Stimulated activated CD4-positive, alpha-beta T cell treated with anti-CD3 and anti-CD28 coated beads, Interleukin-4, amount 100 ng/mL, for 48 hours (primary cell): ENCODE data around the gene UBE2V1.
"Not testable (repeated sequence)": the region's sequence is repeated elsewhere in the genome, so short reads cannot be mapped to it uniquely, and the experiment has no call there.

Experiments
- DNase-seq, 2 donors: peaks; one replicate each; pipeline ENCODE4 v3.0.0-alpha.2; 2020; ENCODE audit warnings: low read depth in 2 of 2

UBE2V1 gene

GRCh38 chr20:50112512-50113419 lies at the start of gene UBE2V1:
UBE2V1 (minus strand) TSS chr20:50113150; CDS start chr20:50113128, 22 bp downstream.
- peak; percentile 82 to 85 for DNase-seq

DNA sequence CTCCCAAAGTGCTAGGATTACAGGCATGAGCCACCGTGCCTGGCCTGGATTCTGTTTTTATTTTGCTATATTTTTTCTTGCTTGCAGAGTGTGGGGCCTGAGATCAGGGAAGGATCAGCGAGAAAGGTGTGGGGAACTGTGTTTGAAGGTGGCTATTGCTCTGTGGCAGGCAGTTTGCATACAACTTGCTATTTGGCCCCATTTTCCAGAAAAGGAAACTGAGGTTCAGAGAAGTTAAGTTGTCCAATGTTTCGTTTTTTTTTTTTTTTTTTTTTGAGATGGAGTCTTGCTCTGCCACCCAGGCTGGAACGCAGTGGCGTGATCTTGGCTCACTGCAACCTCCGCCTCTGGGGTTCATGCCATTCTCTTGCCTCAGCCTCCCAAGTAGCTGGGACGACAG lies 48.5 kb upstream of the UBE2V1 start:
- not testable (repeated sequence) for DNase-seq

- DNase-seq = peak; percentile 63 to 82
Observed at GRCh38 chr20:50153500-50154377, 40.8 kb upstream of the UBE2V1 start, which contains the start of gene PEDS1. PEDS1 (minus strand) TSS chr20:50153723; CDS start chr20:50153637, 86 bp downstream.

DNA sequence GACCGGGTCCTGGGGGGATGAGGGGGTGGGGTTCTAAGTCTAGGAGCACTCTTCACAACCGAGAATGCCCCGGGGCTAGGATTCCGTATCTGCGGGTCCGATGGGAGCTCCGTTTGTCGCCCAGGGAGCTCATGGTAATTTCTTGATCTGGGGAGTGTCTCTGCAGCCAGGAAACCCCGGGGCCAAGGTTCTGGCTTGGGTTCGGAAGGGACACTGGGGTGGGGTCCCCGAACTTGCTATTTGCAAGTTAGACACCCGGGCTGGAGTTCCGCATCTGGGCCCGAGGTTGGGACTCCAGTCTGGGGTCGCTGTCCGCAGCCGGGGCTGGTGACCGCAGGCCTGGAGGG lies 40.2 kb upstream of the UBE2V1 start:
- DNase-seq = no peak

DNA sequence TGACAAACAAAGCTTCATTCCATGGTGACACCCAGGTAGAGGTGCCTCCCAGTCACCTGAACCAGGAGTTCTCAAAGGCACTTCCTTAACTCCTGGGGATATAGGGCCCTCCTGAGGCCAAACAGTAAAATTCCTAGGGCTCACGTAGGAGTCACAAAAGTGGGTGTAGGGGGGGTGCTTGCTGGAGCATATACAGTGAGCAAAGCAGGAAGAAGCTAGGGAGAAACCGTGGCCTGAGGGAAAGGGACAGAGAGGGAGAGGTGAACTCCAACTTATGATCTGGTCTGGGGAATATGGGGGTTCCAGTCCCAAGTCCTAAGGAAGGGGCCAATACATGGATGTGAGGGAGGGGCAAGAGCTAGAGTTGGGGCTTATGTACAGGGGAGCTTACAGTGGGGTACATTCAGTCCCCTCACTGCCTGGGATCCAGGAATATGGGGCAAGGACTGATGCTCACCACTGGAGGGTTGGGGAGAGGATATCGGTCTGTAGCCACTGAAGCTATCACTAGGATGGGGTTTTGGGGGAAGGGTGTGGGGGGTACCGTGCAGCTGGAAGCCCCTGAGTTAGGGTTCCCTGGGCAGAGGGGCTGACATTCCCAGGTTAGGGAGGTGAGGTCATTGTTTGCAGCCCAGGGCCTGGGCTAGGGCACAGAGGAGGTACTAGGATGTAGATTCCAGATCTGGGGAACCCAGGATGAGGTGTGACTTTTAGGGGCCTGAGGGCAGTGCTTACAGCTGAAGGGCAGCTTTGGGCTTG lies 39.6 kb upstream of the UBE2V1 start:
- no peak for DNase-seq

DNA sequence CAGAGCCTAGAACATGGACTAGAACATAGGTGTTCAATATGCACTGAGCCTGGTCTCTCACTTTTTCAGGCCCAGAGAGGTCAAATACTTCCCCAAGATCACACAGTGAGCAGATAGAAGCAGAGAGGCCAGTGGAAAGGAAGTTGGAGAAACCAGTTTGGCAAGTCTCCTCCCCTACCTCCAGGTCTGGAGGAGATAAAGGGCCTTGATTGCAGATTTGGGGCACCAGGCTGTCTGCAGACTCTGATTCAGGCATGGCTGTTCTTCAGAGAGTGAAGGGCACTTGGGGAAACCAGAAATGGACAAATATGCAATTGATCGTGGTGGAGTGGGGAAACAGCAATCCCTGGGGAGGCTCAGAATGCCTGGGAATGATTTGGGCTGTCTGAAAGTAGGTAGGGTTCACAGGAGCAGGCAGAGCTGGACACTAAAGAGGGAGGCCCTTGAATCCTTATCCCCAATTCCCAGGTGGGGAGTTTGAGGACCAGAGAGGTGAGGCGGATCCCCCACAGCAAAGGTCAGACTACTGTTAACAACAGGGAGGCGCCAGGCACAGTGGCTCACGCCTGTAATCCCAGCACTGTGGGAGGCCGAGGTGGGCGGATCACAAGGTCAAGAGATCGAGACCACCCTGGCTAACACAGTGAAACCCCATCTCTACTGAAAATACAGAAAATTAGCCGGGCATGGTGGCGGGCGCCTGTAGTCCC lies 38.2 kb upstream of the UBE2V1 start:
- no peak for DNase-seq

DNA sequence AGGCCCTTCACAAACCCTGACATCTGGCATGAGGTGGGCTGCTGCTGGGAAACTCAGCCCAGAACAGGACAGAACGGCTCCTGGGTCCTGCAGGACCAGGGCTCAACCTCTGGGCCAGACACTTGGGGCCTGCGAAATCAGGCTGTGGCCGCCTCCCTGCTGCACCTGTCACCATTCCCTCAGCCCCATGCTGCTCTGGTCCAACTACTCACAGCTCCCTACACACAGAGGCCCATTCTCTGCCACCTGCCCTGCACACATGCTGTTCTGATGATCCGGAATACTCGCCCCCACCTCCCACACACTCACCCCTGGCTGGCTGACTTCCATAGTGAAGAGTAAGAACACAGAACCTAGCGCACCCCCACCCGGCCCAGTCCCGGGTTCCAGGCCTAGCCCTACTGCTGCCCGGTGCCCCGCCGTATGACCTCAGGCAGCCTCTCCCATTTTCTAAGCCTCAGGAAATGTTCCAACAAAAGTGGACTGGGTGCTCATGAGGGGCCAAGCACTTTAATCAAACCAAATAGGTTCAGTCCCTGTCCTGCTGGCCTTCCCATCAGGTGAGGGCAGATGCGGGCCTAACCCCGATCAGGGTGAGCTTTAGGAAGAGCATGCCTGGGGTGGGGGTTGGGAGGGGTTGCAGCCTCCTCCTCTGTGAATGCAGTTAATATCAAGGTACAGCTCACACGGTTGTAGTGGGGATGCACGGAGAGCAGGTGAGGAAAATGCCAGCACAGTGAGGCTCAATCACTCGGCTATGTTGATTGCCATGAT lies 36.7 kb upstream of the UBE2V1 start:
- no peak for DNase-seq

DNA sequence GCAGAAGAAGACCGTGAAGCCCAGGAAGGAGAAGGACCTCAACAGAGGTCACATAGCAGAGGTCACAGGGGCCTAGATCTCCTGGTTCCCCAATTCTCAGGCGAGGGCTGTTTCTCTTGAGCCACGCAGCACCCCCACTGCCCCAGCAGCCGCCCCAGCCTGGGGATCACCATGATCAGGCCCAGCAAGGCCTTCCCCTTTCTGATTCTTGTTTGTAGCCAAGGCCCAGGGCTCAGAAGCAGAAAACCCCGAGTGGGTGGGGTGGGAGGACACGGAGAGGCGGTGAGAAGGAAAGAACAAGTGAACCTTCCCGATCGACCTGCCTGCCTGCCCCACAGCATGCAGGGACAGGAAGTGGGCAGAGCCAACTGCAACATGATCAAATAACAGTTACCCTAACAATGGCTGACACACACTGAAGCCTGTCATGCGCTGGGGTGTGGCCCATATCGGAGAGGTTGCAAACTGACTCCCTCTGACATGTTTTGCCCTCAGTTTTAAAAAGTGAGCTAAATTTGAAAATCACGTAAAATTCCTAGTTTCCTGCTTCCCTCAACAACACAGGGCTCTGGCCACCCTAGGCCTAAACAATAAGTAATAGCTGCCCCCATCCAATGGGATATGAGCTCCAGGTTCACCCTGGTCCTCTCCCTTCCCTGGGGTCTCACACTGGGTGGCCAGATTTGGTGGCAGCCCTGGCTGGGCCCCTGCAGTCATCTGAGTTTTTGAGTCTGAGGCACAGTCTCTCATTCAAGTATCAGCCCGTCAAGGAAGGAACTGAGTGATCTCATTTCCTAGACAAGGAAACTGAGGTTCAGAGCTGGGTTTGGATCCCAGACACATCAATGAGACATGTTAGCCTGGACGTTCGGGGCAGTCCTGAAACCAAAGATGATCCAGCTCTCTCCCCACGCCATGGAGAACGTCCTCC lies 34.0 kb upstream of the UBE2V1 start:
- peak; percentile 51 to 57 for DNase-seq

DNA sequence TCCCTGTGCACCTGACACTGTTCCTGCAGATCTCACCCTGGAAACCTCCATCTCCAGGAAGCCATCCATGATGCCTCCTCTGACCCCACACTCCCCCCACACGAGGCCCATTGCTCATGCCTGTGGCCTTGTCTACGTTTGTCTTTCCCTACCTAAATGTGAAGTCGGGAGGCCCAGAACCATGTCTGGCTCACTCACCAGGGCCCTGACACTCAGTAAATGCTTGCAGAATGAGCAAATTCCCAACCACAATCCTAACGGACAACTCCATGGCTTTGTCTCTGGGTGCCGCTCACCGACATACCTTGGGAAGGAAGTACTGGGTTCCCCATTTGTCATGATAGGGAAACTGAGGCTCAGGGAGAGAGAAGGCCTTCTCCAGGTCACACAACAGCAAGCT lies 33.3 kb upstream of the UBE2V1 start:
- no peak for DNase-seq

DNA sequence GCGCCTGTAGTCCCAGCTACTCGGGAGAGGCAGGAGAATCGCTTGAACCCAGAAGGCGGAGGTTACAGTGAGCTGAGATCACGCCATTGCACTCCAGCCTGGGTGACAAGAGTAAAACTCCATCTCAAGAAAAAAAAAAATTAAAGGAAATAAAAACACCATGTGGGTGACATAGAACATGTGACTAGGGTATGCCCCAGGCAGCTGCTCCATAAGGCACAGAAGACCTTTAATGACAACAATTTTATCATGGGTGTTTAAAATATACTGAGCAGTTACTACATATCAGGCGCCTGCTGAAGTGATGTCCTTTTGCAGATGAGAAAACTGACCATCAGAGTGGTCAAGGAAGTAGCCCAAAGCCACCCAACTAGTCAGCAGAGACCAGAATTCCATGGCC lies 32.6 kb upstream of the UBE2V1 start:
- no peak for DNase-seq

DNA sequence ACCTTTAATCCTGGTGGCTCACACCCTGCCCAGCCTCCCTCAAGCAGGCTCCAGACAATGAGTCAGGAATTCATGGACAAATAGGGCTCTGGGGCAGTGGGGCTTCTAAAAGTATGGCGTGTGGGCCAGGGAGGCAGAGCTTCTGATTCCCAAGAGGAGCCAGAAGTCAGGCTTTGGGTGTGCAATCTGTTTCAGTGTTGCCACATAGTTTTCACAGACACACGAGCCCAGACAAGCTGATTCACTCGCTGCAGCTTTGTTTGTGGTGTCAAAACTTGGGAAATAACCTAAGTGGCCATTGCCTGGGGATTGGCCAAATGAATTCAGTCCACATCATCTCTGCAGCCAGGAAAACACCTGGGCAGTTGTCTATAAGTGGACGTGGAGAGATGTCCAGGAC lies 31.4 kb upstream of the UBE2V1 start:
- DNase-seq = no peak

- no peak for DNase-seq
Observed at GRCh38 chr20:50142812-50143211, 29.9 kb upstream of the UBE2V1 start.

DNA sequence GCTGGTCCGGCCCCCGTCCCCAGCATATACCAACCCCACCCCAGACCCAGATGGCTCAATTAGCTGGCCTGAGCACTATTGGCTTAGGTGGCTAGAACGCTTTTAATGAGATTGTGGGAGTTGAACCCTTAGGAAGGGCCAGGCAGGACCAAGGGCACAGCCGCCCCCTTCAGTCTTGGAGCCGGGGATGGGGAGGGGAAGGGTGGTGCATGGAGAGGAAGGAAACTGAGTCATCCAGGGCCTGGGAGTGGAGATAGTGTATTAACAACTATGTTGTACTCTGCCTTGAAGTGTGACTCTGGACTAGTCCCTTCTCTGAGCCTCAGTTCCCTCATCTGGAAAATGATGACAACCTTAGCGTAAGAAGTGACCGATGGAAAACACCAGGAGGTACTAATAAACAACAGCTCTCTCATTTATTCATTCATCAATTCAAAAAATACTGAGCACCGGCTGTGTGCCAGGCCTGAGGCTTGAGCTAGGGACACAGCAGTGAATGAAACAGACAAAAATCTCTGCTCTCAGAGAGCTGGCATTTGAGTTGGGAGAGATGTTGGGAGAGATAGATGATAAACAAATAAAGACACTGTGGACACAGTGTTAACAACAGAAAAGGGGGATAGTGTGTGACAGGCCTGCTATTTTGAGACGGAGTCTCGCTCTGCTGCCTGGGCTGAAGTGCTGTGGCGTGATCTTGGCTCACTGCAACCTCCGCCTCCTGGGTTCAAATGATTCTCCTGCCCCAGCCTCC lies 29.0 kb upstream of the UBE2V1 start:
- no peak for DNase-seq

- DNase-seq = no peak
Observed at GRCh38 chr20:50141018-50141675, 28.2 kb upstream of the UBE2V1 start.

DNA sequence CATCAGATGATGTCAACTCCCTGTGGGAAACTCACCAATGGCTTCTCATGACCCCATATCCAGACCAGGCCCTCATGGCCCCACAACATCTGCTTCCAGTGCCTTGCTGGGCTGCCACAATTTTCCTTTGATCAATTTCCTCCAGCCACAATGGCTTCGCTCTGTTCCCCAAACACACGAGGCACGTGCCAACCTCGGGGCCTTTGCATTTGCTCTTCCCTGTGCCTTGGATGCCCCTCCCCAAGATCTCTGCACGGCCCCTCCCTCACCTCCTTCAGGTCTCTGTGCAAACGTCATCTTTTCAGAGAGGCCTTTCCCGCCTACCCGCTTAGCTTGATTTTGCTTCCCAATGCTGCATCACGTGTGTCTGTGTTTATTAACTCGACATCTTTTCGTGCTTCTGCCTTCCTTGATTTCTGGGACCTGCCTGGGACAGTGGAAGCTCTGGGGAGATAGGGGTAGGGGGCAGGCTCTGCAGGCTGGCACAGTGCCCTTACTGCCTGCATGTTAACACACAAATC lies 27.4 kb upstream of the UBE2V1 start:
- no peak for DNase-seq

DNA sequence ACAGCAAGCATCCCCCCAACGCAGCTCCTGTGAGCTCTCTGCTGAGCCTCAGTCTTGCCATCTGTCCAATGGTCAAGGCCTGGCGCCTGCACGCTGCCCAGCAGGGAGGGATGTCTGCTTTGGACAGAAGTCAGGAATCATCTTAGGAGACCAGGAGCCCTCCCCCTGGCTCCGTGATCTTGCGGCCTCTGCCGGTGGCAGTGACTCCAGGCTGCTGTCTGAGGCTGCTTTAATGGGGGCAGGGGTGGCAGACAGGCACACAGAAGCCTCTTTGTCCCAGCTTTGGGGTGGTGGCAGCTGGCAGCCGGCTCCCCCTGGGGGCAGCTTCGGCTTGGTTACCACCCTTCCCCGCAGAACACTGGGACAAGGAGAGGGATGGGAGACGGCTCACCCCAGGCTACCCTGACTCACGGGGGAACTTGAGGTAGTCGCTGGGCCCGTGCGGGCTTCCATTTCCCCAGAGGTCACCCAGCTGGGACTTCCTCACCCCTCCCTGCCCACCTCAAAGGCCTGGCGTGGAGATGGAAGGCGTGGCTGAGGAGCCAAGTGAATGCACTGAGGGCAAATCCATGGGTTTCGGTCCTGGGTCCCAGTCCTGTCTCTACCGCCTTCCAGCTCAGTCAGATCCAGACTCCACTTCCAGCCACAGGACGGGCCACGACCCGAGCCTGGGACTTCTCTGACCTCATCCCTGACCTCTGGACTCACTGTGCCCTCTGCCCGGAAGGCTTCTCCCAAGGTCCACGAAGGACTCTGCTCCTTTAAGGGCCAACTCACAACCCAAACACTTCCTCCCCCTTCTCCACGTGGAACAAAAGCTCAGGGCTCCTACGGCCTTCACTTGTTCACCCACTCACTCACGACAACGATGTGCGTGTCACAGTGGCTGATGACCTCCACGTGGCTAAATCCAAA lies 25.8 kb upstream of the UBE2V1 start:
- DNase-seq = no peak

GRCh38 chr20:50138120-50138478 lies 25.1 kb upstream of the UBE2V1 start:
- DNase-seq = no peak
